Activated CD8-positive, alpha-beta T cell treated with anti-CD3 and anti-CD28 coated beads for 36 hours (primary cell): Measurements from ENCODE around the gene BAZ1B. TPM values are rescaled to one million over a fixed set of nuclear protein-coding genes. Genes with fewer than 3 reads are reported as not detected.
"Not testable (repeated sequence)": the region's sequence is repeated elsewhere in the genome, so short reads cannot be mapped to it uniquely, and the experiment has no call there.

Experiments used
- ATAC-seq: fragments of 200-7000 bp; cut with Tn5 transposase; one replicate; pipeline ENCODE4 v1.10.0; 2021; ENCODE audit warnings: mild to moderate bottlenecking, moderate library complexity
- CTCF ChIA-PET: fragments of 350-600 bp; sonication (Branson Sonifier 250); formaldehyde crosslinking; loops from one replicate; lab custom pipeline; 2021; ENCODE audit warnings: antibody characterized with exemption; lab: Charles Lee
- POLR2A ChIA-PET: fragments of 350-600 bp; sonication (Branson Sonifier 250); formaldehyde crosslinking; loops from one replicate; lab custom pipeline; 2021; ENCODE audit warnings: antibody characterized with exemption; lab: Charles Lee
- DNase-seq: peaks from one replicate; pipeline ENCODE4 v3.0.0-alpha.2; 2020
- H3K27ac Mint-ChIP-seq: one replicate; pipeline ENCODE4 v1.8.0; 2021; ENCODE audit warnings: mild to moderate bottlenecking, mixed read lengths
- H3K27me3 Mint-ChIP-seq: one replicate; pipeline ENCODE4 v1.8.0; 2021; ENCODE audit warnings: mixed read lengths
- H3K36me3 Mint-ChIP-seq: one replicate; pipeline ENCODE4 v1.8.0; 2021; ENCODE audit warnings: low read depth, mixed read lengths
- H3K4me1 Mint-ChIP-seq: one replicate; pipeline ENCODE4 v1.8.0; 2021; ENCODE audit warnings: low read depth, mixed read lengths
- H3K4me3 Mint-ChIP-seq: one replicate; pipeline ENCODE4 v1.8.0; 2021; ENCODE audit warnings: mild to moderate bottlenecking, moderate library complexity, mixed read lengths
- H3K9me3 Mint-ChIP-seq: one replicate; pipeline ENCODE4 v1.8.0; 2021; ENCODE audit warnings: mixed read lengths
- intact Hi-C: fragments of 100-400 bp; cut with micrococcal nuclease; formaldehyde crosslinking; loops from one replicate; pipeline ENCODE4 v1.10.0; 2022
- total RNA-seq, 2 experiments: library from RNA; stranded (reverse); gene quantifications; one replicate each; pipeline ENCODE4 v1.2.3, GENCODE V29; 2021
- TF ChIP-seq, protein P1 (sequence below): fragments of 200-600 bp; IDR thresholded peaks from one replicate; pipeline ENCODE4 v1.8.0; 2022; ENCODE audit warnings: antibody characterized with exemption, mild to moderate bottlenecking

Gene BAZ1B
- total RNA-seq, 2 experiments from 2014 or later: 82.4 to 82.6 TPM

DNA sequence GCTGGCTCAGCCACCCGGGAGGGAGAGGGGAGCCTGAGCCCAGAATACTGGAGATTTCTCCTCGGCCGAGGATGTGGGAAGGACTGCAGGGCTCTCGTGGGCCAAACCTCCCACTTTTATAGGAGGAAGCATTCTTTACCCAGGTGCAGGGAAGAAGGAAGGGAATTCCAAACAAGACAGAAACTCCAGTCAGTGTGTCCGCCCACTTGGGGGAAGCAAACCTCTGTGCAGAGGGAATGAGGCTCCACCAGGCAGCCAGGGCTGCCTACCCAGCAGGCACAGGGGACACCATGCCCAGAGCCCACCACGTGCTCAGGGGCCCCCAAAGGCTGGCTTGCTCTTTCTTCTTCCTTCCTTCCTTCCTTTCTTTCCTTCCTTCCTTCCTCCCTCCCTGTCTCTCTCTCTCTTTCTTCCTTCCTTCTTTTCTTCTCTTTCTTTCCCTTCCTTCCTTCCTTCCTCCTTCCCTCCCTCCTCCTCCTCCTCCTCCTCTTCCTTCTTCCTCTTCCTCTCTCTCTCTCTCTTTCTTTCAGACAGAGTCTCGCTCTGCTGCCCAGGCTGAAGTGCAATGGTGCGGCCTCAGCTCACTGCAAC, 103.9 kb downstream of the BAZ1B start:
- intact Hi-C loops: no loop called here
- no peaks in the 10 kb centered on the region for H3K27me3 Mint-ChIP-seq
- ATAC-seq: no peak
- TF ChIP-seq, protein P1, sequence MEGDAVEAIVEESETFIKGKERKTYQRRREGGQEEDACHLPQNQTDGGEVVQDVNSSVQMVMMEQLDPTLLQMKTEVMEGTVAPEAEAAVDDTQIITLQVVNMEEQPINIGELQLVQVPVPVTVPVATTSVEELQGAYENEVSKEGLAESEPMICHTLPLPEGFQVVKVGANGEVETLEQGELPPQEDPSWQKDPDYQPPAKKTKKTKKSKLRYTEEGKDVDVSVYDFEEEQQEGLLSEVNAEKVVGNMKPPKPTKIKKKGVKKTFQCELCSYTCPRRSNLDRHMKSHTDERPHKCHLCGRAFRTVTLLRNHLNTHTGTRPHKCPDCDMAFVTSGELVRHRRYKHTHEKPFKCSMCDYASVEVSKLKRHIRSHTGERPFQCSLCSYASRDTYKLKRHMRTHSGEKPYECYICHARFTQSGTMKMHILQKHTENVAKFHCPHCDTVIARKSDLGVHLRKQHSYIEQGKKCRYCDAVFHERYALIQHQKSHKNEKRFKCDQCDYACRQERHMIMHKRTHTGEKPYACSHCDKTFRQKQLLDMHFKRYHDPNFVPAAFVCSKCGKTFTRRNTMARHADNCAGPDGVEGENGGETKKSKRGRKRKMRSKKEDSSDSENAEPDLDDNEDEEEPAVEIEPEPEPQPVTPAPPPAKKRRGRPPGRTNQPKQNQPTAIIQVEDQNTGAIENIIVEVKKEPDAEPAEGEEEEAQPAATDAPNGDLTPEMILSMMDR: no peak
- no peaks in the 10 kb centered on the region for H3K4me1 Mint-ChIP-seq
- DNase-seq: no peak
- ChIA-PET POLR2A (no interaction called here), CTCF (no interaction called here)
- no peak overlapping the region for H3K4me3 Mint-ChIP-seq
- H3K36me3 Mint-ChIP-seq: no peaks in the 10 kb centered on the region
- no peaks in the 10 kb centered on the region for H3K9me3 Mint-ChIP-seq
- H3K27ac Mint-ChIP-seq: no peak overlapping the region

- intact Hi-C loops, POLR2A ChIA-PET, H3K4me1 Mint-ChIP-seq, H3K9me3 Mint-ChIP-seq, CTCF ChIA-PET, H3K27ac Mint-ChIP-seq, DNase-seq, H3K36me3 Mint-ChIP-seq, H3K27me3 Mint-ChIP-seq, ATAC-seq, H3K4me3 Mint-ChIP-seq: not testable (repeated sequence)
These were observed 111.5 kb downstream of the BAZ1B start for GRCh38 chr7:73410541-73411131.

- H3K4me3 Mint-ChIP-seq, H3K4me1 Mint-ChIP-seq, CTCF ChIA-PET, H3K27ac Mint-ChIP-seq, H3K27me3 Mint-ChIP-seq, POLR2A ChIA-PET, ATAC-seq, DNase-seq, H3K36me3 Mint-ChIP-seq, H3K9me3 Mint-ChIP-seq, intact Hi-C loops: not testable (repeated sequence)
These were observed 117.2 kb downstream of the BAZ1B start for GRCh38 chr7:73404860-73405259.

DNA sequence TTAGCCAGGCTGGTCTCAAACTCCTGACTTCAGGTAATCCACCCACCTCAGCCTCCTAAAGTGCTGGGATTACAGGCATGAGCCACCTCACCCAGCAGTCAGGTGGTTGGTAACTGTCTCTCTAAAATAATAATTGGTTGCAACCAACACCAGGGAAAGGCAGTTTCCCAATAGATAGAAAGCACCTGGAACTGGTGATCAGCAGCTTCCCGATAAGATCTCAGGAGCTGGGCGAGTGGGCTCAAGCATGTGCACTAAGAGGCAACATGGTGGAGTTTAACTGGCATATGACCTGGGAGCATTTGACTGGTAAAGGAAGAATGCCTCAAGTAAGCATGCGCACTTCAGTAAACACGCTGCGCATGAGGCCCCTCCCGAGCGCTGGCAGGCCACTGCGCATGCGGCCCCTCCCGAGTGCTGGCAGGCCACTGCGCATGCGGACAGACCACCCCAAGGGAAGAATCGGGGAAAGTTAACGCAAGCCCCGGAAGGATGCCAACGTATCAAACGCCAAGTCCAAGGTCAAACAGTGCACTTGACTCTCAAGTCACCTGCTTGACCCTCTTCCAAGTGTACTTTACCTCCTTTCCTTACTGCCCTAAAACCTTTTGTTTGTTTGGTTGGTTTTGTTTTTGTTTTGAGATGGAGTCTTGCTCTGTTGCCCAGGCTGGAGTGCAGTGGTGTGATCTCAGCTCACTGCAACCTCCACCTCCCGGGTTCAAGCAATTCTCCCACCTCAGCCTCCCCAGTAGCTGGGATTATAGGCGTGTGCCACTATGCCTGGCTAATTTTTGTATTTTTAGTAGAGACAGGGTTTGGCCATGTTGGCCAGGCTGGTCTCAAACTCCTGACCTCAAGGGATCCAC, 122.7 kb downstream of the BAZ1B start:
- Mint-ChIP-seq H3K27ac (peak overlapping the region; percentile 61), H3K4me3 (peak overlapping the region; percentile 49)
- CTCF ChIA-PET, POLR2A ChIA-PET, intact Hi-C loops, H3K27me3 Mint-ChIP-seq, H3K36me3 Mint-ChIP-seq, H3K4me1 Mint-ChIP-seq, H3K9me3 Mint-ChIP-seq: not testable (repeated sequence)
- peak; percentile 84 for DNase-seq
- ATAC-seq: peak; percentile 95

GRCh38 chr7:73397521-73398281, 124.4 kb downstream of the BAZ1B start:
- Mint-ChIP-seq H3K27ac (no peak overlapping the region), H3K4me3 (no peak overlapping the region), H3K9me3 (no peaks in the 10 kb centered on the region), H3K36me3 (no peaks in the 10 kb centered on the region), H3K27me3 (no peaks in the 10 kb centered on the region), H3K4me1 (peaks cover 3% of the 10 kb centered on the region)
- DNase-seq: no peak
- ChIA-PET CTCF (no interaction called here), POLR2A (no interaction called here)
- intact Hi-C loops: no loop called here
- ATAC-seq: no peak
- TF ChIP-seq, protein P1: no peak
